SJCRH30 (cell line): Measurements from ENCODE around the gene MFN2. TPM values are rescaled to one million over a fixed set of nuclear protein-coding genes. Genes with fewer than 3 reads are reported as not detected.
A peak's percentile ranks its signal among the peaks of the same experiment; 100 is the strongest.

Experiments used
- DNase-seq, 2 experiments: peaks; one replicate each; pipeline ENCODE4 v3.0.0-alpha.2; 2015 to 2020
- H3K27ac ChIP-seq: fragments of 250-450 bp; sonication (Bioruptor Pico); 2 replicates; pipeline ENCODE4 v1.5.1; 2020; ENCODE audit warnings: mild to moderate bottlenecking, moderate library complexity
- H3K27me3 ChIP-seq: fragments of 250-450 bp; sonication (Bioruptor Pico); 2 replicates; pipeline ENCODE4 v1.5.1; 2020; ENCODE audit warnings: mild to moderate bottlenecking, moderate library complexity
- H3K36me3 ChIP-seq: fragments of 250-450 bp; sonication (Bioruptor Pico); 2 replicates; pipeline ENCODE4 v1.5.1; 2020; ENCODE audit warnings: mild to moderate bottlenecking, moderate library complexity
- H3K4me1 ChIP-seq: fragments of 250-450 bp; sonication (Bioruptor Pico); 2 replicates; pipeline ENCODE4 v1.5.1; 2020; ENCODE audit warnings: mild to moderate bottlenecking, moderate library complexity
- H3K4me3 ChIP-seq: fragments of 250-450 bp; sonication (Bioruptor Pico); 2 replicates; pipeline ENCODE4 v1.5.1; 2020; ENCODE audit warnings: mild to moderate bottlenecking, moderate library complexity
- H3K9me3 ChIP-seq: fragments of 250-450 bp; sonication (Bioruptor Pico); replicated peaks from 2 replicates; pipeline ENCODE4 v1.5.1; 2020; ENCODE audit warnings: mild to moderate bottlenecking, moderate library complexity
- total RNA-seq: library from RNA; depleted of rRNA; stranded (reverse); fragments of >200 nt; shearing (Covaris generic); gene quantifications from 2 replicates; pipeline ENCODE4 v1.2.3, GENCODE V29; 2014

MFN2 gene
- total RNA-seq, 1 experiment from 2014 or later, result 94.0 TPM

GRCh38 chr1:11979028-11979850, 1.0 kb upstream of the MFN2 start:
- Histone ChIP-seq H3K4me3 (peak overlapping the region; percentile 98), H3K4me1 (peaks cover 16% of the 10 kb centered on the region; the same call in 1 of the 2 replicates), H3K36me3 (peaks cover 28% of the 10 kb centered on the region), H3K27ac (peak overlapping the region; percentile 86), H3K27me3 (no peaks in the 10 kb centered on the region), H3K9me3 (no peaks in the 10 kb centered on the region)
- DNase-seq, result no peak

- Histone ChIP-seq H3K9me3 (no peaks in the 10 kb centered on the region), H3K4me3 (peak overlapping the region; percentile 98), H3K27me3 (no peaks in the 10 kb centered on the region), H3K27ac (peak overlapping the region; percentile 86), H3K4me1 (peaks cover 16% of the 10 kb centered on the region; the same call in 1 of the 2 replicates), H3K36me3 (peaks cover 27% of the 10 kb centered on the region)
- DNase-seq, result no peak
Measured at GRCh38 chr1:11980676-11980972, 380 bp downstream of the MFN2 start.

- Histone ChIP-seq H3K9me3 (no peaks in the 10 kb centered on the region), H3K4me3 (peak overlapping the region; percentile 98; the same call in 1 of the 2 replicates), H3K27me3 (no peaks in the 10 kb centered on the region), H3K4me1 (peaks cover 16% of the 10 kb centered on the region; the same call in 1 of the 2 replicates), H3K36me3 (peaks cover 30% of the 10 kb centered on the region), H3K27ac (no peak overlapping the region)
- DNase-seq, result no peak
Measured at GRCh38 chr1:11981378-11982009, 1.2 kb downstream of the MFN2 start.

- peaks cover 16% of the 10 kb centered on the region; the same call in 1 of the 2 replicates for H3K4me1 ChIP-seq
- no peaks in the 10 kb centered on the region for H3K27me3 ChIP-seq
- no peak overlapping the region for H3K4me3 ChIP-seq
- DNase-seq, result no peak
- H3K36me3 ChIP-seq, result peaks cover 34% of the 10 kb centered on the region
- no peak overlapping the region for H3K27ac ChIP-seq
- no peaks in the 10 kb centered on the region for H3K9me3 ChIP-seq
Measured at GRCh38 chr1:11982010-11982392, 1.8 kb downstream of the MFN2 start.

- H3K9me3 ChIP-seq, result no peaks in the 10 kb centered on the region
- H3K27ac ChIP-seq, result no peak overlapping the region
- H3K27me3 ChIP-seq, result no peaks in the 10 kb centered on the region
- peaks cover 8% of the 10 kb centered on the region; the same call in 1 of the 2 replicates for H3K4me1 ChIP-seq
- no peak overlapping the region for H3K4me3 ChIP-seq
- DNase-seq, result no peak
- peaks cover 44% of the 10 kb centered on the region for H3K36me3 ChIP-seq
Measured at GRCh38 chr1:11984121-11984520, 3.9 kb downstream of the MFN2 start.

GRCh38 chr1:11984576-11984975, 4.3 kb downstream of the MFN2 start:
- Histone ChIP-seq H3K4me3 (no peak overlapping the region), H3K27ac (no peak overlapping the region), H3K4me1 (peaks cover 4% of the 10 kb centered on the region; the same call in 1 of the 2 replicates), H3K36me3 (peaks cover 47% of the 10 kb centered on the region), H3K9me3 (no peaks in the 10 kb centered on the region), H3K27me3 (no peaks in the 10 kb centered on the region)
- no peak for DNase-seq

- Histone ChIP-seq H3K27me3 (no peaks in the 10 kb centered on the region), H3K4me3 (no peak overlapping the region), H3K27ac (no peak overlapping the region), H3K36me3 (peaks cover 47% of the 10 kb centered on the region), H3K4me1 (0 out of 2 replicates have a peak, but pooled peaks cover 4% of the 10 kb centered on the region), H3K9me3 (no peaks in the 10 kb centered on the region)
- DNase-seq, result no peak
Measured at GRCh38 chr1:11985171-11985570, 4.9 kb downstream of the MFN2 start.

GRCh38 chr1:11985851-11986250, 5.6 kb downstream of the MFN2 start:
- H3K27me3 ChIP-seq, result no peaks in the 10 kb centered on the region
- H3K27ac ChIP-seq, result no peak overlapping the region
- H3K4me3 ChIP-seq, result no peak overlapping the region
- H3K9me3 ChIP-seq, result no peaks in the 10 kb centered on the region
- peaks cover 51% of the 10 kb centered on the region for H3K36me3 ChIP-seq
- 0 out of 2 replicates have a peak, but pooled peaks cover 4% of the 10 kb centered on the region for H3K4me1 ChIP-seq
- no peak for DNase-seq

GRCh38 chr1:11989669-11990068, 9.4 kb downstream of the MFN2 start:
- Histone ChIP-seq H3K9me3 (no peaks in the 10 kb centered on the region), H3K4me3 (no peak overlapping the region), H3K36me3 (peaks cover 54% of the 10 kb centered on the region), H3K27ac (no peak overlapping the region), H3K27me3 (no peaks in the 10 kb centered on the region), H3K4me1 (no peaks in the 10 kb centered on the region)
- DNase-seq, result no peak

- H3K36me3 ChIP-seq, result peaks cover 57% of the 10 kb centered on the region
- H3K27me3 ChIP-seq, result no peaks in the 10 kb centered on the region
- H3K9me3 ChIP-seq, result no peaks in the 10 kb centered on the region
- H3K27ac ChIP-seq, result no peak overlapping the region
- no peak overlapping the region for H3K4me3 ChIP-seq
- no peak for DNase-seq
- H3K4me1 ChIP-seq, result no peaks in the 10 kb centered on the region
Measured at GRCh38 chr1:11990303-11991032, 10.2 kb downstream of the MFN2 start.

GRCh38 chr1:11991969-11992676, 11.9 kb downstream of the MFN2 start:
- Histone ChIP-seq H3K27ac (no peak overlapping the region), H3K9me3 (no peaks in the 10 kb centered on the region), H3K27me3 (no peaks in the 10 kb centered on the region), H3K36me3 (peaks cover 59% of the 10 kb centered on the region), H3K4me1 (no peaks in the 10 kb centered on the region), H3K4me3 (no peak overlapping the region)
- no peak for DNase-seq

GRCh38 chr1:11997081-11997850, 17.0 kb downstream of the MFN2 start:
- DNase-seq, result no peak
- Histone ChIP-seq H3K9me3 (no peaks in the 10 kb centered on the region), H3K36me3 (peaks cover 79% of the 10 kb centered on the region), H3K4me3 (no peak overlapping the region), H3K4me1 (no peaks in the 10 kb centered on the region), H3K27ac (no peak overlapping the region), H3K27me3 (no peaks in the 10 kb centered on the region)

- H3K36me3 ChIP-seq, result peaks cover 78% of the 10 kb centered on the region
- H3K4me3 ChIP-seq, result no peak overlapping the region
- H3K27me3 ChIP-seq, result no peaks in the 10 kb centered on the region
- H3K9me3 ChIP-seq, result no peaks in the 10 kb centered on the region
- H3K4me1 ChIP-seq, result no peaks in the 10 kb centered on the region
- no peak overlapping the region for H3K27ac ChIP-seq
- no peak for DNase-seq
Measured at GRCh38 chr1:11998636-11999035, 18.4 kb downstream of the MFN2 start.

GRCh38 chr1:11999236-11999635, 19.0 kb downstream of the MFN2 start:
- Histone ChIP-seq H3K36me3 (peaks cover 81% of the 10 kb centered on the region), H3K27me3 (no peaks in the 10 kb centered on the region), H3K4me1 (no peaks in the 10 kb centered on the region), H3K9me3 (no peaks in the 10 kb centered on the region), H3K27ac (no peak overlapping the region), H3K4me3 (no peak overlapping the region)
- DNase-seq, result no peak
